Esophagus muscularis mucosa (tissue), 3 donors: Measurements from ENCODE around the gene TMEM151A.
"Not testable (repeated sequence)": the region's sequence is repeated elsewhere in the genome, so short reads cannot be mapped to it uniquely, and the experiment has no call there.

Source experiments
- POLR2A ChIP-seq: fragments of 450-650 bp; IDR thresholded peaks from one replicate; pipeline ENCODE4 v1.6.1; 2017; ENCODE audit warnings: antibody characterized with exemption, moderate library complexity, mild to moderate bottlenecking, low read depth
- TF ChIP-seq, protein P1 (sequence below), 3 experiments: fragments of 200-600 bp in 2 of 3; fragments of 450-650 bp in 1 of 3; sonication (generic) in 2 of 3; IDR thresholded peaks; one replicate each; pipeline ENCODE4 v1.5.1; 2017 to 2019; ENCODE audit warnings: antibody characterized with exemption in 3 of 3, mild to moderate bottlenecking in 2 of 3, moderate library complexity in 1 of 3

- TF ChIP-seq, protein P1, sequence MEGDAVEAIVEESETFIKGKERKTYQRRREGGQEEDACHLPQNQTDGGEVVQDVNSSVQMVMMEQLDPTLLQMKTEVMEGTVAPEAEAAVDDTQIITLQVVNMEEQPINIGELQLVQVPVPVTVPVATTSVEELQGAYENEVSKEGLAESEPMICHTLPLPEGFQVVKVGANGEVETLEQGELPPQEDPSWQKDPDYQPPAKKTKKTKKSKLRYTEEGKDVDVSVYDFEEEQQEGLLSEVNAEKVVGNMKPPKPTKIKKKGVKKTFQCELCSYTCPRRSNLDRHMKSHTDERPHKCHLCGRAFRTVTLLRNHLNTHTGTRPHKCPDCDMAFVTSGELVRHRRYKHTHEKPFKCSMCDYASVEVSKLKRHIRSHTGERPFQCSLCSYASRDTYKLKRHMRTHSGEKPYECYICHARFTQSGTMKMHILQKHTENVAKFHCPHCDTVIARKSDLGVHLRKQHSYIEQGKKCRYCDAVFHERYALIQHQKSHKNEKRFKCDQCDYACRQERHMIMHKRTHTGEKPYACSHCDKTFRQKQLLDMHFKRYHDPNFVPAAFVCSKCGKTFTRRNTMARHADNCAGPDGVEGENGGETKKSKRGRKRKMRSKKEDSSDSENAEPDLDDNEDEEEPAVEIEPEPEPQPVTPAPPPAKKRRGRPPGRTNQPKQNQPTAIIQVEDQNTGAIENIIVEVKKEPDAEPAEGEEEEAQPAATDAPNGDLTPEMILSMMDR (IDR thresholded peaks at IDR 0.05), result not testable (repeated sequence)
- TF ChIP-seq POLR2A, result not testable (repeated sequence)
Measured at GRCh38 chr11:66320289-66320688, 28.6 kb downstream of the TMEM151A start.
